ENCODE measurements around the gene CDKN2D. TPM values are rescaled to one million over a fixed set of nuclear protein-coding genes. Genes with fewer than 3 reads are reported as not detected.
A peak's percentile ranks its signal among the peaks of the same experiment; 100 is the strongest.

CDKN2D gene
- total RNA-seq, 2 donors from 2014 or later, result 3.7 to 8.2 TPM

- intact Hi-C loops (cut with DNase I), result no loop called here
- Histone ChIP-seq H3K27ac (peak within 1 kb of the TSS; percentile 34 to 55), H3K36me3 (no peaks in the 10 kb centered on the region), H3K4me1 (replicated peaks) (no peaks in the 10 kb centered on the region), H3K4me3 (peak within 1 kb of the TSS; percentile 40 to 47), H3K9me3 (no peaks in the 10 kb centered on the region), H3K27me3 (replicated peaks; ENCODE audit: insufficient read depth) (no peaks in the 10 kb centered on the region)
- WGBS, result 17% methylated on average over 35 of the region's 35 CpGs
- no peak for DNase-seq (ENCODE audit: low spot score)
- TF ChIP-seq POLR2AphosphoS5 (IDR thresholded peaks at IDR 0.05), result no peak
- TF ChIP-seq POLR2A (IDR thresholded peaks at IDR 0.05), result no peak
Observed at GRCh38 chr19:10587022-10587838, 18.5 kb upstream of the CDKN2D start, which contains the start of gene AP1M2. Gene AP1M2 (minus strand): TSS chr19:10587312. CDS start chr19:10587231, 81 bp downstream.

- Histone ChIP-seq H3K36me3 (no peaks in the 10 kb centered on the region), H3K4me3 (peak overlapping the region; percentile 40 to 47), H3K27ac (peak overlapping the region; percentile 34 to 55), H3K4me1 (replicated peaks) (no peaks in the 10 kb centered on the region), H3K27me3 (replicated peaks; ENCODE audit: insufficient read depth) (no peaks in the 10 kb centered on the region), H3K9me3 (no peaks in the 10 kb centered on the region)
- DNase-seq (ENCODE audit: low spot score), result no peak
- TF ChIP-seq CTCF (IDR thresholded peaks at IDR 0.05) (no peak), POLR2A (IDR thresholded peaks at IDR 0.05) (no peak), POLR2AphosphoS5 (IDR thresholded peaks at IDR 0.05) (no peak)
- intact Hi-C loops (cut with DNase I), result no loop called here
- WGBS, result 50% methylated on average over 6 of the region's 6 CpGs
Observed at GRCh38 chr19:10586396-10586795, 17.6 kb upstream of the CDKN2D start.

- no peak for DNase-seq (ENCODE audit: low spot score)
- TF ChIP-seq POLR2AphosphoS5 (IDR thresholded peaks at IDR 0.05), result no peak
- TF ChIP-seq POLR2A (IDR thresholded peaks at IDR 0.05), result no peak
- TF ChIP-seq CTCF (IDR thresholded peaks at IDR 0.05), result no peak
- H3K27ac ChIP-seq, result no peak overlapping the region
- no peak overlapping the region for H3K4me3 ChIP-seq
- H3K27me3 ChIP-seq (replicated peaks; ENCODE audit: insufficient read depth), result no peaks in the 10 kb centered on the region
- 84% methylated on average over 9 of the region's 9 CpGs for WGBS
- intact Hi-C loops (cut with DNase I), result no loop called here
- H3K36me3 ChIP-seq, result no peaks in the 10 kb centered on the region
- no peaks in the 10 kb centered on the region for H3K4me1 ChIP-seq (replicated peaks)
- no peaks in the 10 kb centered on the region for H3K9me3 ChIP-seq
Observed at GRCh38 chr19:10583036-10583776, 14.4 kb upstream of the CDKN2D start.

GRCh38 chr19:10582091-10582490, 13.3 kb upstream of the CDKN2D start:
- no peak overlapping the region for H3K27ac ChIP-seq
- 87% methylated on average over 13 of the region's 13 CpGs for WGBS
- no peaks in the 10 kb centered on the region for H3K4me1 ChIP-seq (replicated peaks)
- TF ChIP-seq POLR2AphosphoS5 (IDR thresholded peaks at IDR 0.05), result no peak
- TF ChIP-seq POLR2A (IDR thresholded peaks at IDR 0.05), result no peak
- TF ChIP-seq CTCF (IDR thresholded peaks at IDR 0.05), result no peak
- H3K9me3 ChIP-seq, result no peaks in the 10 kb centered on the region
- no peaks in the 10 kb centered on the region for H3K36me3 ChIP-seq
- H3K4me3 ChIP-seq, result no peak overlapping the region
- intact Hi-C loops (cut with DNase I), result no loop called here
- DNase-seq (ENCODE audit: low spot score), result no peak
- H3K27me3 ChIP-seq (replicated peaks; ENCODE audit: insufficient read depth), result no peaks in the 10 kb centered on the region

GRCh38 chr19:10580979-10581631, 12.3 kb upstream of the CDKN2D start:
- Histone ChIP-seq H3K27ac (no peak overlapping the region), H3K4me1 (replicated peaks) (no peaks in the 10 kb centered on the region), H3K4me3 (no peak overlapping the region), H3K9me3 (no peaks in the 10 kb centered on the region), H3K27me3 (replicated peaks; ENCODE audit: insufficient read depth) (no peaks in the 10 kb centered on the region), H3K36me3 (no peaks in the 10 kb centered on the region)
- peak; percentile 85 for DNase-seq (ENCODE audit: low spot score)
- intact Hi-C loops (cut with DNase I), result loop anchor here (1.0 kb wide), 1 partner anchor 63 kb away; no protein-coding TSS in a partner anchor
- TF ChIP-seq CTCF (IDR thresholded peaks at IDR 0.05) (peak; percentile 96 to 99 (median 98)), POLR2A (IDR thresholded peaks at IDR 0.05) (no peak), POLR2AphosphoS5 (IDR thresholded peaks at IDR 0.05) (peak; percentile 77)
- WGBS, result 24% methylated on average over 31 of the region's 31 CpGs

Measured in prostate gland (tissue), 2 donors.